GM08714 (cell line): ENCODE data around the gene FFAR3.

Experiments used
- H3K4me3 ChIP-seq: fragments of 200-500 bp; sonication (Bioruptor generic); 2 replicates; pipeline ENCODE4 v1.5.1; 2014; ENCODE audit warnings: mild to moderate bottlenecking, low read length, inconsistent platforms
- ZNF274 ChIP-seq: IDR thresholded peaks from 2 replicates; pipeline ENCODE4 v1.6.1; 2012; ENCODE audit warnings: mild to moderate bottlenecking, low read depth, low read length

Gene FFAR3

DNA sequence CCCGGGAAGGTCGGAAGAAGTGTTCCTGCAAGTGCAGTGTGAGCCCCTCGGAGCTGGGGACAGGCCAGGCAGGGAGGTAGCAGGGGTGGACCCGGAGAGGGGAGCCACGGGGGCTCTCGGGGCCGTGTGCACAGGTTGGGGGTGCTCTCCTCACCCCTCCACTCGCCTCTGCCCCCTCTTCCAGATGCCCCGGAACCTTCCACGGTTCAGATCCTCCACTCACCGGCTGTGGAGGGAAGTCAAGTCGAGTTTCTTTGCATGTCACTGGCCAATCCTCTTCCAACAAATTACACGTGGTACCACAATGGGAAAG is 20.3 kb upstream of the FFAR3 start:
- TF ChIP-seq ZNF274, result no peak
- H3K4me3 ChIP-seq, result no peak overlapping the region

DNA sequence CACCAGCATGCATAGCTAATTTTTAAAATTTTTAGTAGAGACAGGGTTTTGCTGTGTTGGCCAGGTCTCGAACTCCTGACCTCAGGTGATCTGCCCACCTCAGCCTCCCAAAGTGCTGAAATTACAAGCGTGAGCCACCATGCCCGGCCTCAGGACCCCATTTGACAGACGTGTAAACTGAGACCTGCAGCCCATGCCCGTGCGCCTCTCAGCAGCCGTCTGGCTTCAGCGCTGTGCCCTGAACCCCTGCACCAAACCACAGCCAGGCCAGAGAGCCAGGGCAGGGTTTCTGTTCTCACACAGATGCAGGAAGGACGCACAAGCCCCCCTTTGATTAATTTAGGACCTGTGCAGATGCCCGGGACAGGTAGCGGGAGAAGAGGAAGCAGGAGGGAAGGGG is 17.8 kb upstream of the FFAR3 start:
- no peak for TF ChIP-seq ZNF274

DNA sequence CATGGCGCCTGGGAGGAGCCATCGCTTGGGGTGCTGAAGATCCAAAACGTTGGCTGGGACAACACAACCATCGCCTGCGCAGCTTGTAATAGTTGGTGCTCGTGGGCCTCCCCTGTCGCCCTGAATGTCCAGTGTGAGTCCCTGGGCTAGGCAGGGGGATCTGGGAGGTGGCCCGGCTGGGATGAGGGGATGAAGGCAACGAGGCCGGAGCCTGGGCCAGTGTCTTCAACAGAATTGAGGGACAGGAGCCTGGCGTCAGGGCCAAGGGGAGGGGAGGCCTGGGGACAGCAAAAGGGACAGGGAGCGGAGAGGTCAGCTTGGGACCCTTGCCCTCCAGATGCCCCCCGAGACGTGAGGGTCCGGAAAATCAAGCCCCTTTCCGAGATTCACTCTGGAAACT is 17.3 kb upstream of the FFAR3 start:
- no peak for TF ChIP-seq ZNF274
- H3K4me3 ChIP-seq, result no peak overlapping the region

More for the DNA sequence above, 17.8 kb upstream of the FFAR3 start:
- no peak overlapping the region for H3K4me3 ChIP-seq

DNA sequence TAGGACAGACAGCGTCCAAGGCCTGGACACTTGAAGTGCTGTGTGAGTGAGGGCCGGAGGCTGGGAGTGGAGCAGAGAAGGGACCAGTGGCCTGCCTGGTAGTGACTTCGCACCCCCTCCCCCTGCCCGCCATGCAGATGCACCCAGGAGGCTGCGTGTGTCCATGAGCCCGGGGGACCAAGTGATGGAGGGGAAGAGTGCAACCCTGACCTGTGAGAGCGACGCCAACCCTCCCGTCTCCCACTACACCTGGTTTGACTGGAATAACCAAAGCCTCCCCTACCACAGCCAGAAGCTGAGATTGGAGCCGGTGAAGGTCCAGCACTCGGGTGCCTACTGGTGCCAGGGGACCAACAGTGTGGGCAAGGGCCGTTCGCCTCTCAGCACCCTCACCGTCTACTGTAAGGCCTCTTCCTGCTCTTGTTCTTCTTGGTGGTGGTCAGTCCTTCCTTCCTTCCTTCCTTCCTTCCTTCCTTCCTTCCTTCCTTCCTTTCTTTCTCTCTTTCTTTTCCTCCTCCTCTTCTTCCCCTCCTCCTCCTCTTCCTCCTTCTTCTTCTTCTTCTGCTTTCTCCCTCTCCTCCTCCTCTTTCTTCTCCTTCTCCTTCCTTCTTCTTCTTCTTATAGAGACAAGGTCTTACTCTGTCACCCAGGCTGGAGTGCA is 16.6 kb upstream of the FFAR3 start:
- no peak for TF ChIP-seq ZNF274
- no peak overlapping the region for H3K4me3 ChIP-seq

DNA sequence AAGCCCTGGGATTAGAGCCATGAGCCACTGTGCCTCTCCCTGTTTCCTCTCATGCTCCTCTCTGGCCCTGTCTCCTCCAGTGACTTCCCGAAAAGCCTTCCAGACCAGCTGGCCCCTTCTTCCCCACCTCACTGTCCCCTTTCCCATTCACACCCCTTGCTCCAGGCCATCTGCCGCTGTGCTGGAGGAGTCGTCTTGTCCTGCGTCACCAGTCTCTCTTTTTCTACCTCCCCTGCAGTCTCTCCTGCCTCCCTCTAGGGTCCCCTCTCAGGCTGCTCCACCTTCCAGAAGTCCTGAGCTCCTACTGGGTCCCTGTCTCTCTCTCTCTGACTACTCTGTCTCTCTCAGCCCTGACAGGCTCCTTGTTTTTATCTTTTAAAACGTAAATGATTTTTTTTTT is 15.8 kb upstream of the FFAR3 start:
- no peak for TF ChIP-seq ZNF274
- H3K4me3 ChIP-seq, result no peak overlapping the region

DNA sequence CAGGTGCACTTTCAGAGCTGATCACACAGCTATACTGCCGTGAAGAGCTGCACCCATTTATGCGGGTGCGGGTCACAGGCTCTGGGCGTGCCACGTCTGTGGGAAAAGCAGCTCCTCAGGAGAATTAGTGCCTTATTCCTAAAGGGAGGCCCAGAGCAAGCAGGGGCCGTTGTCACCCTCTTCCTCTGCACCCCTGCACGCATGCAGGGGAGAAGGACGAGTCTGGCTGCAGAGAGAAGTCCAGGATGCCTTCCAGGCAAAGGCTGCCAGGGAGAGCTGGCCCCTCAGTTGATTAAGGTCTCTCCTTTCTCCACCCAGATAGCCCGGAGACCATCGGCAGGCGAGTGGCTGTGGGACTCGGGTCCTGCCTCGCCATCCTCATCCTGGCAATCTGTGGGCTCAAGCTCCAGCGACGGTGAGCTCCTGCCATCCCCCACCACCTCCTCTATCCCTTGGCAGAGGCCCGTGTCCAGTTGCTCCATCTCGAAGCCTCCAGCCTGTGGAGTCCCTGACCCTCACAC is 13.7 kb upstream of the FFAR3 start:
- TF ChIP-seq ZNF274, result no peak
- no peak overlapping the region for H3K4me3 ChIP-seq

DNA sequence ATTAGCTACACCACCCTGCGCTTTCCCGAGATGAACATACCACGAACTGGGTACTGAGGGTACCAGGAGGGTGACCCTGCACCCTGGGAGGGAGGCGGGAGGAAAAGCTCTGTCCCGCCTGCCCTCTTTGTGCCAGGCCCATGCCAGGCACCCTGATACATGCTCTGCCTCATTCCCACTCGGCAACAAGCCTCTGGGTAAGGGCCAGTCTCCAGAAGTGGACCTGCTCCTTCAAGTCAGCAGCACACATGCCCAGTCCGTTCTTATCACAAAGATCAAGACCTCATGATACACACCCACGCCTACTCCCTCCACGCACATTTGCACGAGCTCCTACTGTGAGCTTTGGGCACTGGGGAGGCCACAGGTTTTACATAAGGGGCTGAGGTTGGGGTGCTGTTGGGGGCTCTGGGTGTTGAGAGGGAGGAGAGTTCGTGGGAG is 12.6 kb upstream of the FFAR3 start:
- no peak for TF ChIP-seq ZNF274

DNA sequence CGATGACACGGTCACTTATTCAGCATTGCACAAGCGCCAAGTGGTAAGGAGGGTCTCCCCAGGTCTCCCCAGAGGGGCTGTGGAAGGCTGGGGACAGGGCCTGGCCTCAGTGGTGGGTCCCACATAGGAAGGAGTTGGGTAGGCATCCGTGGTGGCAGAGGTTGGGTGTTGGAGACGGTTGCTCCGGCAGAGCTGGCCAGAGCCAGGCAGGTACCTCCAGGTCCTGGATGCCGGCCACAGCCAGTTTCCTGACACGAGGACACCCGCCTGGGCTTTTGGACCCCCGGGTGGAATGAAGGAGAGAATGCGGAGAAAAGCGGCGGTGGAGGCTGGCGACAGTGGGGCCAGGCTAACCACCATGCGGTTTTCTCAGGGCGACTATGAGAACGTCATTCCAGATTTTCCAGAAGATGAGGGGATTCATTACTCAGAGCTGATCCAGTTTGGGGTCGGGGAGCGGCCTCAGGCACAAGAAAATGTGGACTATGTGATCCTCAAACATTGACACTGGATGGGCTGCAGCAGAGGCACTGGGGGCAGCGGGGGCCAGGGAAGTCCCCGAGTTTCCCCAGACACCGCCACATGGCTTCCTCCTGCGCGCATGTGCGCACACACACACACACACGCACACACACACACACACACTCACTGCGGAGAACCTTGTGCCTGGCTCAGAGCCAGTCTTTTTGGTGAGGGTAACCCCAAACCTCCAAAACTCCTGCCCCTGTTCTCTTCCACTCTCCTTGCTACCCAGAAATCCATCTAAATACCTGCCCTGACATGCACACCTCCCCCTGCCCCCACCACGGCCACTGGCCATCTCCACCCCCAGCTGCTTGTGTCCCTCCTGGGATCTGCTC is 11.8 kb upstream of the FFAR3 start:
- no peak overlapping the region; the same call in 1 of the 2 replicates for H3K4me3 ChIP-seq
- no peak for TF ChIP-seq ZNF274

More for the DNA sequence above, 12.6 kb upstream of the FFAR3 start:
- H3K4me3 ChIP-seq, result no peak overlapping the region

DNA sequence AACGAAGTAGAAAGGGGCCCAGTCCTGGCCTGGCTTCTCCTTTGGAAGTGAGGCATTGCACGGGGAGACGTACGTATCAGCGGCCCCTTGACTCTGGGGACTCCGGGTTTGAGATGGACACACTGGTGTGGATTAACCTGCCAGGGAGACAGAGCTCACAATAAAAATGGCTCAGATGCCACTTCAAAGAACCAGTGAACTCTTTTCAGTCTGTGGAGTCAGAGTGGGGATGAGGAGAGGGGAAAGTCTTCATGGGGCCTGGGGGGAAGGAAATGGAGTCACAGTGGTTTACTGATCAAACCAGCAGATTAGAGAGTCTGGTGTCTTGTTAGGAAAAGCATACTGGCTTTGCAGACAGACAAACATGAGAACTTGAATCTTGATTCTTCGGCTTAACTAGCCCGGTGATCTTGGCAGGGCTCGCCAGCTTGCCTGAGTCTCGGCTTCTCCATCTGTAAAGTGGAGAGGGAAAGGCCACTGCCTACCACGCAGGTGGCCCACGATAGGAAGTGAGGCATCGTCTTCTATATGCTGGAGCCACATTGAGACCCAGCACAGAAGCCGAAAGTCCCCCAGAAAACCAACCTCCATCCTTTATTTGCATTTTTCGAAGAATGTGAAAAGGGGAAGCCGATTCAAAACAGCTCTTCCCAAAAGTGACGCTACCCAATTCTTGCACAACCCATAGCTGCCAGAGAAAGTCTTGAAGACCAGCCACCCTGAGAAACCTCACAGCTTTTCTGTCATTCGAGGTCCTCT is 10.9 kb upstream of the FFAR3 start, which contains the start of gene FFAR1:
Gene FFAR1, plus strand, starts transcription at position 732 of the 759 bp plus-strand sequence. CDS start 3,650 bp downstream, outside the sequence.
- TF ChIP-seq ZNF274, result no peak
- H3K4me3 ChIP-seq, result no peak within 1 kb of the TSS; the same call in 1 of the 2 replicates

DNA sequence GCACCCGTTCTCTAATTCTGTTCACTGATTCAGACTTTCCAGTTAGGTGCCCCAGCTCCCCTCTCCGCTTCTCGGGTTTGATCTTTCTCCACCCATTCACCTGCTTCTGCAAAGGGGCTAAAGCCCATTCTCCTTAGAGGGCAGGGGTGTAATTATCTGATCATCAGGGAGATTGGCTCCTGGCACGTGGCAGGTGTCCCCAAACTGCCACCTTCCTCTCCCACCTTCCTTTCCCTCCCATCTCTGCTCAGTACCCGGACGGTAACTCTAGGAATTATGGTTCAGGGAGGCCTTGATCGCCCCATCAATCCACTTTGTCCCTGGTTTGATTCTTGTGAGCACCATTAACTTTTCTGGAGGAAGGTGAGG is 10.3 kb upstream of the FFAR3 start:
- H3K4me3 ChIP-seq, result no peak overlapping the region
- no peak for TF ChIP-seq ZNF274

DNA sequence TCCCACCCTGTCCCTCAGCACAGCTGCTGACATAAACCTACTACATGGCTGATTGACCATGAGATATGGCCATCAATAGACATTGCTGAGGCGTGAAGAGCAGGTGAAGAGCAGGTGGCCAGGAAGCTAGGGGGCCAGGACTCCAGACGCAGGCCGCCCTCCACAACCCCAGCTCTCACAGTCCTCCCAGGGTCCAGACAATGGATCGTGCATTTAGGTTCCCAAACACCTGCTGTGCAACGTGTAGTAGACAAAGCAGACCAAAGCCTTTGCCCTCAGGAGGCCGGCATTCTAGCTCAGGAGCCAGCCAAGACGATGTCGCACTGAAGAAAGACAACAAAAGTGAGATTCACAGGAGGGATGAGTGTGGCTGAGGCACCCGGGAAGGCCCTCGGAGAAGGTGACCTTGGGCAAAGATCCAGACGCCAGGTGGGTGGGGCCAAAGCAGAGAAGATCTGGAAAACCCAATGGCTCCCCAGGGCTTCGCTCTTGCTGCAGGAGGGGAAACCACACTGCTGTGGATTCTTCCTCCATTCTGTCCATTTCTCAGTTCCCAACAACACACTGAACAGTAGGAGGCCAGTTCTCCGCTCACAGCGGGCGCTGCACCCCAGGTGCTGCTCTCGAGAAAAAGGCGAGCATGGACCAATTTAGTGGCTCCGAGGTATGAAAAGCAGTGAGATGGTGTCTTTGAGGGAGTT is 9.2 kb upstream of the FFAR3 start:
- TF ChIP-seq ZNF274, result no peak
- H3K4me3 ChIP-seq, result no peak overlapping the region

DNA sequence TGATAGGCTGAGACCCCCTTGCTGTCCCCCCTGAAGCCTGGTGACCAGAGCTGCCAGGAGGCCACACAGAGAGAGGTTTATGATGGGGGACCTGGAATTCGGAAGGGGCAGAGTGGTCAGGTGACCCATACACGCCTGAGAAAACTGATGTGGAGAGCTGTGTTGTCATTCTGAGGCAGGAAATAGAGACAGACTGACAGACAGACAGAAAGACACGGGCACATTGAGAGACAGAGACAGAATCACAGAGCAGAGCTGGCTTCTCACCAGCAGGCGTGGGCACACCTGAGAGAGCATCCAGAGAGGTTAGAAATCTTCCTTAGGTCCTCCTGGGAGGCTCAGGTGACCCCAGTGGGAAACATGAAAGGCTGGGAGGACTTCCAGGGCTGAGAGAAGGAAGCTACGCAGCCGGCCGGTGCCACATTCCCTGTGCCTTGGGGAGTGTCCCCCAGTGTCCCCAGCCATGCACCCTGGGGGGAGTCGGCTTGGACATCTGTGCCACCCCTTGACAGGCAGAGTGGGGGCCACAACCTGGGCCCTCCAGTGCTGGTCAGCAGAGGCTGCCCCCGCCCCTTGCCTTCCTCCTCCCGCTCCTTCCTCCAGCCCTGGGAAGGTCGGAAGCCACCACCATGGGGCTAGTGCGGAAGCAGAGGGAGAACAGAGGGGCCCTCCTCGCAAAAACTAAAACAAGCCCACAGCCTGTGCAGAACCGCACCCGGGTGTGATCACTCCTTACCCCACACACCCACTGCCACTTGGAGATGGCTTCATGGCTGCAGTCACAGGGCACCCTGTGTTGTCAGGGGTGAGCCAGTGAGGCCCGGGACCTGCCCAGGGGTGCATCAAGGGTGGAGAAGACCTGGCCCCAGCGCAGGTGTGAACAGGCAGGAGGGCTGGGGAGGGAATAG is 8.4 kb upstream of the FFAR3 start:
- H3K4me3 ChIP-seq, result no peak overlapping the region
- TF ChIP-seq ZNF274, result no peak

DNA sequence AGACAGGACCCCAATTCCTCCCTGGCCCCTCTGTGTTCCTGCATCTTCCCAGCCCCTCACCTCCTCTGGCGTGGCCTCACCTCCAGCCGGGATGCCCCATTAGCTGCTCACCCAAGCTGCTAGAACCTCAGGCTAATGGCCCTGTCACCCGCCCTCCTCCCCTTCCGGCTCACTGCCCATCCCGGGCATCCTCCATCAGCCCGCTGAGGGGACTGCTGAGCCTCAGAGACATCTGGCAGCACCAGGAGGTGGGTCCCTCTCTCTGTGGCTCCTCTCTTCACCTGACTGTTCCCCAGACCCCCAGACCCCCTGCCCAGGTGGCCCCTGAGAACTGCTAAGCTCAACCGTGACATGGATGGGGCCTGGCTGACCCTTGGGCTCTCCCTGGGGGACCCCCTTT is 7.7 kb upstream of the FFAR3 start:
- TF ChIP-seq ZNF274, result no peak
- no peak overlapping the region for H3K4me3 ChIP-seq
